DOHH2 (cell line): ENCODE measurements around the gene HRCT1.

Experiments used
- H3F3A ChIP-seq: fragments of 200-600 bp; sonication (generic), shearing (Covaris generic); 2 replicates; pipeline ENCODE4 v1.6.0; 2016; ENCODE audit warnings: antibody characterized with exemption, mild to moderate bottlenecking; ENCODE audit not compliant: control insufficient read depth, insufficient read depth
- H3K27ac ChIP-seq: fragments of 200-600 bp; sonication (generic); 2 replicates; pipeline ENCODE4 v1.5.1; 2014; ENCODE audit warnings: low read depth, mild to moderate bottlenecking, low read length, moderate library complexity
- H3K27me3 ChIP-seq: fragments of 200-600 bp; sonication (generic); 2 replicates; pipeline ENCODE4 v1.6.1; 2014; ENCODE audit warnings: mild to moderate bottlenecking, low read length, mixed read lengths; ENCODE audit not compliant: control insufficient read depth
- H3K36me3 ChIP-seq: fragments of 200-600 bp; sonication (generic); 2 replicates; pipeline ENCODE4 v1.6.1; 2014; ENCODE audit warnings: mild to moderate bottlenecking, low read length, moderate library complexity, mixed read lengths; ENCODE audit not compliant: control insufficient read depth
- H3K4me1 ChIP-seq: fragments of 200-600 bp; sonication (generic); 2 replicates; pipeline ENCODE4 v1.6.1; 2014; ENCODE audit warnings: mild to moderate bottlenecking, low read length, mixed read lengths; ENCODE audit not compliant: control insufficient read depth
- H3K4me2 ChIP-seq: fragments of 200-600 bp; sonication (generic); 2 replicates; pipeline ENCODE4 v1.6.0; 2014; ENCODE audit warnings: mild to moderate bottlenecking, low read length, moderate library complexity
- H3K4me3 ChIP-seq: fragments of 200-600 bp; sonication (generic); 2 replicates; pipeline ENCODE4 v1.5.1; 2014; ENCODE audit warnings: mild to moderate bottlenecking, low read length, mixed read lengths
- H3K79me2 ChIP-seq: fragments of 200-600 bp; sonication (generic); 2 replicates; pipeline ENCODE4 v1.6.1; 2014; ENCODE audit warnings: mild to moderate bottlenecking, low read length, mixed read lengths; ENCODE audit not compliant: control insufficient read depth
- H3K9me2 ChIP-seq: fragments of 200-600 bp; sonication (generic); replicated peaks from 2 replicates; pipeline ENCODE4 v1.6.1; 2014; ENCODE audit warnings: mild to moderate bottlenecking, low read length, mixed read lengths; ENCODE audit not compliant: control insufficient read depth
- H3K9me3 ChIP-seq: fragments of 200-600 bp; sonication (generic); 2 replicates; pipeline ENCODE4 v1.6.1; 2014; ENCODE audit warnings: antibody characterized with exemption, low read length, mixed read lengths; ENCODE audit not compliant: control insufficient read depth, insufficient read depth
- H4K20me1 ChIP-seq: fragments of 200-600 bp; sonication (generic); 2 replicates; pipeline ENCODE4 v1.6.0; 2014; ENCODE audit warnings: low read depth, mild to moderate bottlenecking, antibody characterized with exemption, low read length, moderate library complexity; ENCODE audit not compliant: control insufficient read depth, insufficient read depth
- EZH2phosphoT487 ChIP-seq: fragments of 200-600 bp; sonication (generic); IDR thresholded peaks from 2 replicates; pipeline ENCODE4 v1.6.1; 2017; ENCODE audit warnings: borderline replicate concordance, mild to moderate bottlenecking, antibody characterized with exemption, low read length, moderate library complexity, mixed read lengths
- TF ChIP-seq, protein P1 (sequence below): fragments of 200-600 bp; sonication (generic); IDR thresholded peaks from one replicate; pipeline ENCODE4 v1.5.1; 2014; ENCODE audit warnings: antibody characterized with exemption, mild to moderate bottlenecking, low read depth, low read length; ENCODE audit not compliant: poor library complexity, severe bottlenecking

Gene HRCT1

GRCh38 chr9:35929453-35929718, 23.4 kb downstream of the HRCT1 start:
- Histone ChIP-seq H3F3A (no peaks in the 10 kb centered on the region), H3K27me3 (peaks cover 5% of the 10 kb centered on the region; the same call in 1 of the 2 replicates), H3K4me2 (no peak overlapping the region), H3K27ac (no peak overlapping the region), H3K4me1 (no peaks in the 10 kb centered on the region), H3K79me2 (no peaks in the 10 kb centered on the region), H3K9me3 (no peaks in the 10 kb centered on the region), H3K9me2 (no peaks in the 10 kb centered on the region), H4K20me1 (no peaks in the 10 kb centered on the region), H3K4me3 (no peak overlapping the region), H3K36me3 (no peaks in the 10 kb centered on the region)
- TF ChIP-seq, protein P1, sequence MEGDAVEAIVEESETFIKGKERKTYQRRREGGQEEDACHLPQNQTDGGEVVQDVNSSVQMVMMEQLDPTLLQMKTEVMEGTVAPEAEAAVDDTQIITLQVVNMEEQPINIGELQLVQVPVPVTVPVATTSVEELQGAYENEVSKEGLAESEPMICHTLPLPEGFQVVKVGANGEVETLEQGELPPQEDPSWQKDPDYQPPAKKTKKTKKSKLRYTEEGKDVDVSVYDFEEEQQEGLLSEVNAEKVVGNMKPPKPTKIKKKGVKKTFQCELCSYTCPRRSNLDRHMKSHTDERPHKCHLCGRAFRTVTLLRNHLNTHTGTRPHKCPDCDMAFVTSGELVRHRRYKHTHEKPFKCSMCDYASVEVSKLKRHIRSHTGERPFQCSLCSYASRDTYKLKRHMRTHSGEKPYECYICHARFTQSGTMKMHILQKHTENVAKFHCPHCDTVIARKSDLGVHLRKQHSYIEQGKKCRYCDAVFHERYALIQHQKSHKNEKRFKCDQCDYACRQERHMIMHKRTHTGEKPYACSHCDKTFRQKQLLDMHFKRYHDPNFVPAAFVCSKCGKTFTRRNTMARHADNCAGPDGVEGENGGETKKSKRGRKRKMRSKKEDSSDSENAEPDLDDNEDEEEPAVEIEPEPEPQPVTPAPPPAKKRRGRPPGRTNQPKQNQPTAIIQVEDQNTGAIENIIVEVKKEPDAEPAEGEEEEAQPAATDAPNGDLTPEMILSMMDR, result no peak
- no peak for TF ChIP-seq EZH2phosphoT487

GRCh38 chr9:35930521-35930920, 24.5 kb downstream of the HRCT1 start:
- Histone ChIP-seq H3F3A (no peaks in the 10 kb centered on the region), H3K27ac (no peak overlapping the region), H4K20me1 (no peaks in the 10 kb centered on the region), H3K9me3 (no peaks in the 10 kb centered on the region), H3K27me3 (peaks cover 5% of the 10 kb centered on the region; the same call in 1 of the 2 replicates), H3K4me2 (no peak overlapping the region), H3K4me1 (no peaks in the 10 kb centered on the region), H3K36me3 (no peaks in the 10 kb centered on the region), H3K4me3 (no peak overlapping the region), H3K79me2 (no peaks in the 10 kb centered on the region), H3K9me2 (no peaks in the 10 kb centered on the region)
- TF ChIP-seq, protein P1, result no peak
- TF ChIP-seq EZH2phosphoT487, result no peak

DNA sequence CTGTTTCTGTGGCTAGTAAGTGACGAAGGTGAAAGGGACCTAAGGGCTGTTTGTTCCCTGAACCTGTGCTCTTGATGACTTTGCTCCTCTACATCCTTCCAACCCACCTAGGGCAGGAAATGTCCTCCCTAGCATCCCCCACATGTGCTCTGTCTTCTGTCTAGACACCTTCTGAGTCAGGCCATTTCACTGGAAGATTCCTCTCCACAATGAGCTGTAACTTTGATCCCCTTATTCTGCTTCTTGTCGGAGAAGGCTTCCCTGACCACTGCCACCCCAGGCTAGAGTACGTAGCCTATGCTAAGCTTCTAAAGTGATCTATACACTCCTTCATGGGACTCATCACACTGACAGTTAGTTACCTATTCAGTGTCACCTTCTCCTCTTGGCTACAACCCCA, 25.0 kb downstream of the HRCT1 start:
- Histone ChIP-seq H3K79me2 (no peaks in the 10 kb centered on the region), H4K20me1 (no peaks in the 10 kb centered on the region), H3K9me3 (no peaks in the 10 kb centered on the region), H3F3A (0 out of 2 replicates have a peak, but pooled peaks cover 4% of the 10 kb centered on the region), H3K4me2 (no peak overlapping the region), H3K36me3 (no peaks in the 10 kb centered on the region), H3K27ac (no peak overlapping the region), H3K27me3 (0 out of 2 replicates have a peak, but pooled peaks cover 2% of the 10 kb centered on the region), H3K4me1 (no peaks in the 10 kb centered on the region), H3K4me3 (no peak overlapping the region), H3K9me2 (no peaks in the 10 kb centered on the region)
- TF ChIP-seq, protein P1, result no peak
- no peak for TF ChIP-seq EZH2phosphoT487

GRCh38 chr9:35932735-35933134, 26.7 kb downstream of the HRCT1 start:
- H3K79me2 ChIP-seq, result no peaks in the 10 kb centered on the region
- H3K4me2 ChIP-seq, result no peak overlapping the region
- no peaks in the 10 kb centered on the region for H3K9me3 ChIP-seq
- no peaks in the 10 kb centered on the region for H3K9me2 ChIP-seq
- no peaks in the 10 kb centered on the region for H3K27me3 ChIP-seq
- no peaks in the 10 kb centered on the region for H4K20me1 ChIP-seq
- H3K36me3 ChIP-seq, result no peaks in the 10 kb centered on the region
- no peak overlapping the region for H3K4me3 ChIP-seq
- TF ChIP-seq, protein P1, result no peak
- TF ChIP-seq EZH2phosphoT487, result no peak
- H3K4me1 ChIP-seq, result peaks cover 12% of the 10 kb centered on the region
- H3K27ac ChIP-seq, result no peak overlapping the region
- H3F3A ChIP-seq, result 0 out of 2 replicates have a peak, but pooled peaks cover 4% of the 10 kb centered on the region
